HG03571 (cell line): ENCODE data around the gene PELI1.

ENCODE experiments used
- ATAC-seq: cut with Tn5 transposase; IDR thresholded peaks from one replicate; pipeline ENCODE4 v1.9.1; 2021; ENCODE audit not compliant: unreplicated experiment

PELI1 gene

GRCh38 chr2:64157792-64158191 is 13.6 kb upstream of the PELI1 start:
- ATAC-seq = no peak

- ATAC-seq = no peak
These were observed 9.6 kb upstream of the PELI1 start for GRCh38 chr2:64153811-64154210.

- no peak for ATAC-seq
These were observed 7.3 kb upstream of the PELI1 start for GRCh38 chr2:64151476-64151875.

- no peak for ATAC-seq
These were observed 1.5 kb upstream of the PELI1 start for GRCh38 chr2:64145714-64146113.

- no peak for ATAC-seq
These were observed 899 bp upstream of the PELI1 start for GRCh38 chr2:64145119-64145518.

GRCh38 chr2:64143169-64144056 is 807 bp downstream of the PELI1 start:
- ATAC-seq = peak; percentile 18

- no peak for ATAC-seq
These were observed 1.5 kb downstream of the PELI1 start for GRCh38 chr2:64142741-64143168.

GRCh38 chr2:64141674-64142405 is 2.4 kb downstream of the PELI1 start:
- no peak for ATAC-seq

- ATAC-seq = no peak
These were observed 3.5 kb downstream of the PELI1 start for GRCh38 chr2:64140665-64141200.

- ATAC-seq = no peak
These were observed 4.3 kb downstream of the PELI1 start for GRCh38 chr2:64139956-64140355.

- ATAC-seq = no peak
These were observed 6.2 kb downstream of the PELI1 start for GRCh38 chr2:64137996-64138395.

GRCh38 chr2:64137567-64137966 is 6.7 kb downstream of the PELI1 start:
- ATAC-seq = no peak

GRCh38 chr2:64135421-64135820 is 8.8 kb downstream of the PELI1 start:
- no peak for ATAC-seq

GRCh38 chr2:64134813-64135212 is 9.4 kb downstream of the PELI1 start:
- no peak for ATAC-seq

- no peak for ATAC-seq
These were observed 10.4 kb downstream of the PELI1 start for GRCh38 chr2:64133828-64134227.

- no peak for ATAC-seq
These were observed 10.9 kb downstream of the PELI1 start for GRCh38 chr2:64133354-64133753.

GRCh38 chr2:64130333-64130732 is 13.9 kb downstream of the PELI1 start:
- ATAC-seq = no peak

- ATAC-seq = no peak
These were observed 15.3 kb downstream of the PELI1 start for GRCh38 chr2:64128943-64129391.

GRCh38 chr2:64128406-64128805 is 15.8 kb downstream of the PELI1 start:
- ATAC-seq = no peak

- ATAC-seq = no peak
These were observed 17.1 kb downstream of the PELI1 start for GRCh38 chr2:64127119-64127518.

GRCh38 chr2:64126601-64127000 is 17.6 kb downstream of the PELI1 start:
- no peak for ATAC-seq

GRCh38 chr2:64124571-64124970 is 19.6 kb downstream of the PELI1 start:
- no peak for ATAC-seq
